GM12874 (cell line): ENCODE results near the gene PEX19.

ENCODE experiments used
- CTCF ChIP-seq: IDR thresholded peaks from 2 replicates; pipeline ENCODE4 v1.5.1; 2011; ENCODE audit warnings: low read depth, mild to moderate bottlenecking, control low read depth, low read length, moderate library complexity; ENCODE audit not compliant: insufficient read depth

Gene PEX19

GRCh38 chr1:160258177-160258798, 26.6 kb downstream of the PEX19 start:
- TF ChIP-seq CTCF, result no peak

- TF ChIP-seq CTCF, result no peak
Observed at GRCh38 chr1:160257411-160258015, 27.4 kb downstream of the PEX19 start.

- TF ChIP-seq CTCF, result no peak
Observed at GRCh38 chr1:160256396-160257046, 28.4 kb downstream of the PEX19 start.

- TF ChIP-seq CTCF, result no peak
Observed at GRCh38 chr1:160255781-160256300, 29.1 kb downstream of the PEX19 start.

- peak; percentile 62 for TF ChIP-seq CTCF
Observed at GRCh38 chr1:160251687-160252526, 33.0 kb downstream of the PEX19 start.

GRCh38 chr1:160251011-160251410, 33.9 kb downstream of the PEX19 start:
- TF ChIP-seq CTCF, result no peak

- no peak for TF ChIP-seq CTCF
Observed at GRCh38 chr1:160247053-160247452, 37.9 kb downstream of the PEX19 start.
